Bronchial epithelial cell (primary cell): ENCODE results near the gene ADAM12. TPM values are rescaled to one million over a fixed set of nuclear protein-coding genes. Genes with fewer than 3 reads are reported as not detected.

Experiments used
- DNase-seq: peaks from one replicate; pipeline ENCODE4 v3.0.0-alpha.2; 2010; ENCODE audit warnings: low read depth
- FAIRE-seq: peaks from 2 replicates; lab custom pipeline; 2011; peaks lifted over from hg19 to GRCh38; lab: Jason Lieb, UNC
- H3K27me3 ChIP-seq: 2 replicates; pipeline ENCODE4 v1.5.1; 2011; ENCODE audit warnings: low read length; ENCODE audit not compliant: control insufficient read depth, insufficient read depth
- H3K36me3 ChIP-seq: 2 replicates; pipeline ENCODE4 v1.5.1; 2011; ENCODE audit warnings: low read length; ENCODE audit not compliant: control insufficient read depth, insufficient read depth
- H3K4me3 ChIP-seq: 2 replicates; pipeline ENCODE4 v1.5.1; 2011; ENCODE audit warnings: mild to moderate bottlenecking, low read depth, low read length, control low read depth
- total RNA-seq: library from RNA; depleted of rRNA; stranded (reverse); fragments of >200 nt; gene quantifications from 2 replicates; pipeline ENCODE4 v1.2.1, GENCODE V29; 2014
- TF ChIP-seq, protein P1 (sequence below): IDR thresholded peaks from 2 replicates; pipeline ENCODE4 v1.5.1; 2011; ENCODE audit warnings: mild to moderate bottlenecking, moderate library complexity, low read length, control low read depth, inconsistent platforms; ENCODE audit not compliant: insufficient read depth, severe bottlenecking

Gene ADAM12
- total RNA-seq, 1 donor from 2014 or later, result 1.8 TPM

GRCh38 chr10:126037946-126038345 lies 350.3 kb downstream of the ADAM12 start:
- no peak for FAIRE-seq

GRCh38 chr10:126036515-126036914 lies 351.8 kb downstream of the ADAM12 start:
- Histone ChIP-seq H3K36me3 (no peaks in the 10 kb centered on the region), H3K4me3 (no peak overlapping the region), H3K27me3 (no peaks in the 10 kb centered on the region)
- no peak for DNase-seq
- no peak for FAIRE-seq
- TF ChIP-seq, protein P1, sequence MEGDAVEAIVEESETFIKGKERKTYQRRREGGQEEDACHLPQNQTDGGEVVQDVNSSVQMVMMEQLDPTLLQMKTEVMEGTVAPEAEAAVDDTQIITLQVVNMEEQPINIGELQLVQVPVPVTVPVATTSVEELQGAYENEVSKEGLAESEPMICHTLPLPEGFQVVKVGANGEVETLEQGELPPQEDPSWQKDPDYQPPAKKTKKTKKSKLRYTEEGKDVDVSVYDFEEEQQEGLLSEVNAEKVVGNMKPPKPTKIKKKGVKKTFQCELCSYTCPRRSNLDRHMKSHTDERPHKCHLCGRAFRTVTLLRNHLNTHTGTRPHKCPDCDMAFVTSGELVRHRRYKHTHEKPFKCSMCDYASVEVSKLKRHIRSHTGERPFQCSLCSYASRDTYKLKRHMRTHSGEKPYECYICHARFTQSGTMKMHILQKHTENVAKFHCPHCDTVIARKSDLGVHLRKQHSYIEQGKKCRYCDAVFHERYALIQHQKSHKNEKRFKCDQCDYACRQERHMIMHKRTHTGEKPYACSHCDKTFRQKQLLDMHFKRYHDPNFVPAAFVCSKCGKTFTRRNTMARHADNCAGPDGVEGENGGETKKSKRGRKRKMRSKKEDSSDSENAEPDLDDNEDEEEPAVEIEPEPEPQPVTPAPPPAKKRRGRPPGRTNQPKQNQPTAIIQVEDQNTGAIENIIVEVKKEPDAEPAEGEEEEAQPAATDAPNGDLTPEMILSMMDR, result no peak

More at GRCh38 chr10:126037946-126038345, 350.3 kb downstream of the ADAM12 start:
- Histone ChIP-seq H3K27me3 (no peaks in the 10 kb centered on the region), H3K36me3 (no peaks in the 10 kb centered on the region), H3K4me3 (no peak overlapping the region)
- TF ChIP-seq, protein P1, result no peak
- DNase-seq, result no peak

DNA sequence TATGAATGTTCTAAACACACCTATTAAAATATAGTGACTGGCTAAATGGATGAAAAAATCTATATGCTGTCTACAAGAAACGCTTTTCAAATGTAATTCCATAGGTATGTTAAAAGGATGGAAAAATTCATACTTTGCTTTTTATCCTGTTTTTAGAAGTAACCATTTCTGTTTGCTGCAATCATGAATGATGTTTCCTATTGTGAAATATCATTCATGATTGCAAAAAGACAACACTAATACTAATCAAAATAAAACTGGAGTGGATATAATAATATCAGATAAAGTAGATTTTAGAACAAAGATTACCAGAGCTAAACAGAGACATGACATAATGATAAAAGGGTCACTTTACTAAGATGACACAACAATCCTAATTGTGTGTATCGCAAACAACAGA lies 353.7 kb downstream of the ADAM12 start:
- TF ChIP-seq, protein P1, result no peak
- no peak for FAIRE-seq
- no peak overlapping the region for H3K4me3 ChIP-seq
- no peaks in the 10 kb centered on the region for H3K27me3 ChIP-seq
- no peak for DNase-seq
- no peaks in the 10 kb centered on the region for H3K36me3 ChIP-seq

GRCh38 chr10:126029999-126030398 lies 358.3 kb downstream of the ADAM12 start:
- H3K36me3 ChIP-seq, result no peaks in the 10 kb centered on the region
- H3K4me3 ChIP-seq, result no peak overlapping the region
- FAIRE-seq, result no peak
- H3K27me3 ChIP-seq, result no peaks in the 10 kb centered on the region
- DNase-seq, result no peak
- TF ChIP-seq, protein P1, result no peak

GRCh38 chr10:126027692-126028091 lies 360.6 kb downstream of the ADAM12 start:
- DNase-seq (no peak), FAIRE-seq (no peak)
- H3K27me3 ChIP-seq, result no peaks in the 10 kb centered on the region
- TF ChIP-seq, protein P1, result no peak
- H3K4me3 ChIP-seq, result no peak overlapping the region
- no peaks in the 10 kb centered on the region for H3K36me3 ChIP-seq

GRCh38 chr10:126022841-126023240 lies 365.4 kb downstream of the ADAM12 start:
- Histone ChIP-seq H3K36me3 (no peaks in the 10 kb centered on the region), H3K4me3 (no peak overlapping the region), H3K27me3 (no peaks in the 10 kb centered on the region)
- no peak for FAIRE-seq
- no peak for DNase-seq
- TF ChIP-seq, protein P1, result no peak
